HG02870 (cell line): ENCODE data around the gene ANP32E.

ENCODE experiments used
- ATAC-seq: cut with Tn5 transposase; IDR thresholded peaks from one replicate; pipeline ENCODE4 v1.9.1; 2021; ENCODE audit warnings: mild to moderate bottlenecking, moderate library complexity; ENCODE audit not compliant: unreplicated experiment

The ANP32E gene

DNA sequence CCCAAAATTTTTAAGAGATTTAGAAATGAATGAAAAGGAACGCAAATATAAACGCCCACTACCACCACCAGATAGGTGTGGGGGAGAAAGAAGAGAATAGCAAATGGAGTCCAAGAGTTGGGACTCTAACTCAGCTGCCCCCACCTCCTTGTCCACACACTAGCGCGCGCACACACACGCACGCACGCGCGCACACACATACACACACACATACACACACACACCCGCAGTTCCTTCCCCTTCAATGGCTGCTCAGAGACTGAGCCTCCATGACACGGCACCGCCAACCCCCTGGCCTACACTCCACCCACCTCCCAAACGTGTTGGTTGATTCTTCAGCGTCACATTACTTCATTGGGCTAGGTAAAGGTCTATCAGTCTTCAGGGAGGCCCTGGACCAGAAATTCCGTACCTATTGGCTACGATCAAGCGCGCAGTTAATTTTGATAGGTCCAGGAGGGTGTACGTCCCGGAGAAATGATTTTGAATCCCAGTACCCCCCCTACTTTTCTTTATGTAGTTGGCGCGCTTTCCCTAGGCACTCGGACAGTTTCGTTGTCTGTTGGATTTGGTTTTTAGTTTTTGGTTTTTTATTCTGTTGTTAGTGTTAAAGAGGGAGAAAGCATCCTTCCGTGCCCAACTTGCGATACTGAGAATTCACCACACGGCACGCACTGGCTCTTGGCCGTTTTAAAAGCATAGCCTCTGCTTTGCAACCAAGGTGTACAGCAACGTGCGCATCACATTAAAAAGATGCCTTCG is at the start of gene ANP32E:
ANP32E (minus strand) TSS at position 261 of the 762 bp plus-strand sequence. CDS start 326 bp downstream, outside the sequence.
- peak; percentile 84 for ATAC-seq

DNA sequence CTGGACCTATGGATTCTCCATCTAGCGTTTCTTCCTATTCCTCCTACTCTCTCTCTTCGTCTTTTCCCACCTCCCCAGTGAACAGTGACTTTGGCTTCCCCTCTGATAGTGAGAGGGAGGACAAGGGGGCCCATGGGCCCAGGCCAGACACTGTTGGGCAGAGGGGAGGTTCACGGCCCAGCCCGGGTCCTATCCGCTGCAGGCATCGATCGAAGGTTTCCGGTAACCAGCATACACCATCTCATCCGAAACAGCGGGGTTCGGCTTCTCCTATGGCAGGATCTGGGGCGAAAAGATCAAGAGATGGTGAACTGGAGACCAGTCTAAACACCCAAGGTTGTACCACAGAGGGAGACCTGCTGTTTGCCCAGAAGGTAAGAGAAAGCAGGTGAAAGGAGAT is 47.3 kb upstream of the ANP32E start:
- no peak for ATAC-seq

DNA sequence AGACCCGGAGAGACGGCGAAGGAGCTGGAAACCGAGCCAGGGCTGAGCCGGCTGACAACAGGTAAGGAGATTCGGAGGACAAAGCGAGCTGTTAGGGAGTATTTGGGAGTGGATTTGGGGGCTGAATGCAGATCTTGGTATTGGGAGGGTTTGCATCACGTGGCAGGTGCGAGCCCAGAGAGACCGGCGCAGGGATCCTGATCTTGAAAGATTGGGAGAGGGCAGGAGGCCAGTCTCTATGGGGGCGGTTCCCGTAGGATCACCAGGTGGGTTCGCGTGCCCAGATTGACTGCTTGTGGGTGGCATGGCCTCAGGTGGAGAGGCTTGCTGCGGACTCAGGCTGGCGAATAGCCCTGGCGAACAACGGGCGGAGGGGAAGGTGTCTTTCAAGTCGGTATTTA is 46.6 kb upstream of the ANP32E start:
- ATAC-seq, result no peak

DNA sequence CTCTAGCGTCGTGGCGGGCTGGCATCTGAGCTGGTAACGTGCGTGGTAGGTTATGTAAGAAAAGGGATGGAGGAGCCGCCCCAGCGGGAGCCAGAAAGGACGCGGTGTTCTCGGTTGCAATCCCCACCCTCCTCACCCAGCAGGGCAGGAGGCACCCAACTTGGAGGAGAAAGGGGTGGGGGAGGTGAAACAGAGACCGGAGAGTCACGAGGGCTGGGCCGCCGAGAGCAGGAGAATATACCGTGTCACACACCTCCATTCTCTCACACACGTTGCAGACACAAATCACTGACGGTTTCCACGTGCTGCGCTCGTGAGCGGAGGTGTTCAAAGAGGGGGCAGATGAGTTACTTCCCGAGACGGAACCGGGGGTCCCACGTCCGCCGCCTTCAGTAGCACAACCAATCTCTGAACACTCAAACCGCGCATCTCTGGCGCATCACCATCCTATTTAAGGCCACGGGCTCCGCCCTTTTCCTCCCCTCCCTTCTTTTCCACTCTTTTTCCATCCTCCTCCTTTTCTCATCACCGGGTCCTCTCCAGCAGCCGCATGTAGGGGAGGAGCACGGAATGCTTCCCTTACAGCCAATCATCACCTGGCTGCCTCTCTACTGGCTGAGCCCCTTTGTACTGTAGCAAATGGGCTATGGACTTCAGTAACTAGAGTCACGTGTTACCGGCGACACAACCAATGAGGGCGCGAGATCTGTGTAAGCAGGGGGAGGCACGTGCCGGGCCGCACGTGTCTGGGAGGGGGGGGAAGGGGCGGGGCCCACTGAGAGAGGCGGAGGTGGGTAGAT is 46.0 kb upstream of the ANP32E start, which contains the start of gene CIART:
CIART (plus strand) TSS at position 797 of the 800 bp plus-strand sequence. CDS start 714 bp downstream, outside the sequence.
- ATAC-seq, result no peak

DNA sequence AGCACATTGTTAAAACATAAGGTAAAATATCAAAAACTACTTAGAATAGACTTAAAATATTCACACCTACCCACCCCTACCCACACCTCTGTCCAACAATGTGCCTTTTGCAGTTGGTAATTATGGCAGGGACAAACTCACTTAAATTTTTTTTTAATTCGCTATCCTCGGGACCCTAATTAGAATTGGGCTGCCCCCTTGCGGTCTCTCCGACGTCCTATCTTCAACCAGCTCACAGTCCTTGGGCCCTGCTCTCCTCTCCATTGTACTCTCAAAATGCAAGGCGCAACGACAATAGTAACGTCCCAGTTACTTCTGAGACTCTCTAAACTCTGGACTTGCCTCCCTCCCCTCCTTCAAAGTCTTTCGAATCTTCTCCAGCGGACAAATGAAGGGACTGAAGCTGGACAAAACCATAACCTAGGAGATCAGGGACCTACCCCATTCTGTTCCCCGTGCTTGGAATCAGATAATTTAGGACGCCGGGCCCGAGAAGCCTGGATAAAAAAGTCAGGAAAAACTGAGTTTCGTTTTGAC is 45.4 kb upstream of the ANP32E start:
- ATAC-seq, result no peak

DNA sequence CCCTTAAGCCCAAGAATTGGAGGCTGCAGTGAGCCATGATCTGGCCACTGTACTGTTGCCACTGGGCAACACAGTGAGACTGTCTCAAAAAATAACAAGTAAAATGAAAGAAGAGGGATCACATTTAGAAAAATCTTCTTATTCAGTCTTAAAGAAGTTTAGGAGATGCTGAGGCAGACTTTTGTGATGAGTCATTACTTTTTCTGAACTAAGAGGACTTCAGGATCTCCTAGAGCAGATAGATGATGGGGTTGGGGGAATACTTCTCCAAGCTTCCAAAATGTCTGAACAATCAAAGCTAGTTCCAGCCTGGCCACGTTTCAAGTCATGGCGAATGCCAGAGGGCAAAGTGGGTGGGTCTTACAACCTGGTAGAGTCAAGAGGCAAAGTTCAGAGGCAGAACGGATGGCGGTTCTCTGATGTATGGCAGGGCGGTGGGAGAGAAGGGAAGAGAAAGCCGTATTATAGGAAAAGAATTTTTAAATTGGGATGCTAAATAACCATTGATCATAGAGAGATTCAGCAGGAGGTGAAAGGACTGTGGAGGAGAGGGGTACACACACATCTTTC is 44.3 kb upstream of the ANP32E start:
- ATAC-seq, result no peak

DNA sequence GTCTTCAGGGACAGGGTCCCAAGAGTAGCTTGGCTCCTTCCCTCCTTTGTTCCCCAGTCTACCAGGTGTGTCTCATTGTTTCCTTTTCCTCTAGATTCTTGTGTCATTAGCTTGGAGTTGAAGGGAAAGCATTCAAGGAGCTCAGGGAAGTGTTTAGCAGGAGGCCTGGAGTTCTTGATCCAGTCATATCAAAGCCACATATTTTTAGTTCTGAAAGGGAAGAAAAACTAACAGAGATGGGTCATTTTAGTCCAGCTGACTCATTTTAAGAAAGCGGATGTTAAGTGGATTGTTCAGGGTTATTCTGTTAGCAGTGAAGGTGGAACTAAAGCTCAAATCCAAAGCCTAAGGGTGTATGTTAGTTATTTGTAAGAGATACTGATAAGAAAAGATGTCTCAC is 37.4 kb upstream of the ANP32E start:
- ATAC-seq, result no peak

DNA sequence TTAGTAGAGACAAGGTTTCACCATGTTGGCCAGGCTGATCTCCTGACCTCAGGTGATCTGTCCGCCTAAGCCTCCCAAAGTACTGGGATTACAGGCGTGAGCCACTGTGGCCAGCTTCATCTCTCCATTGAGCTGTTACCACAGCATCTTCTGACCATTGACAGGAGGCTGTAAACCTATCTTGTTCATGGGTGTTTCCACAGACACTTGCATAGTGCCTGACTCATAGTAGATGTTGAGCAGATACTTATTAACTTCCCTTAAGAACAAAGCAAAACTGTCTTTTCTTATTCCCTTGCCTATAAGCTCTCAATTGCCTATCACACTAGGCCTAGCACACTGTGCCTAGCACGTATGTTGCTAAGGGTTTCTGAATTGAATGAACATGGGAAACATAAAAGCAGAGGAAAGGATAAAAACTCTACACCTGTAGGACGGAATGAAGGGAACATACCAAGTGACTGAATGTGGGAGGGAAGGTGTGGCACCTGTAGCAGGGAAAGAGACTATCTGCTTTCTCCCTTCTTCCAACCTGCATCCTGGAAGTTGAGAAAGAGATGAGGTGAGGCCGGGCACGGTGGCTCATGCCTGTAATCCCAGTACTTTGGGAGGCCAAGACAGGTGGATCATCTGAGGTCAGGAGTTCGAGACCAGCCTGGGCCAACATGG is 35.5 kb upstream of the ANP32E start:
- no peak for ATAC-seq

DNA sequence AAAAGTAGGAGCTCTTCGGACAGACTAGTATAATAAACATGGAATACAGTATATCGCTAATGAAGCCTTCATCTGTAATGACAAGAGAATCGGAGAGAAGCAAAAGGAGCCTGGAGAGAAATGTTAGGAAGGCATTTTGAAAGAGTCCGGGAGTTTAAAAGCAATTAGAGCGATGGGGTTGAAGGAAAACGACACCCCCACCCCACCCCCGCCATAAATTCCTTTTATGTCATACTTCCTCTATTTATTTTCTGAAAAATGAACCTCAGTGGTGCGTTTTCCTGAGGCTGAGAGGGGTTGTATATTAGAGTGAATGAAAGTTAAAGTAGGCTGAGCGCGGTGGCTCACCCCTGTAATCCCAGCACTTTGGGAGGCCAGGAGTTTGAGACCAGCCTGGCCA is 33.5 kb upstream of the ANP32E start:
- no peak for ATAC-seq

DNA sequence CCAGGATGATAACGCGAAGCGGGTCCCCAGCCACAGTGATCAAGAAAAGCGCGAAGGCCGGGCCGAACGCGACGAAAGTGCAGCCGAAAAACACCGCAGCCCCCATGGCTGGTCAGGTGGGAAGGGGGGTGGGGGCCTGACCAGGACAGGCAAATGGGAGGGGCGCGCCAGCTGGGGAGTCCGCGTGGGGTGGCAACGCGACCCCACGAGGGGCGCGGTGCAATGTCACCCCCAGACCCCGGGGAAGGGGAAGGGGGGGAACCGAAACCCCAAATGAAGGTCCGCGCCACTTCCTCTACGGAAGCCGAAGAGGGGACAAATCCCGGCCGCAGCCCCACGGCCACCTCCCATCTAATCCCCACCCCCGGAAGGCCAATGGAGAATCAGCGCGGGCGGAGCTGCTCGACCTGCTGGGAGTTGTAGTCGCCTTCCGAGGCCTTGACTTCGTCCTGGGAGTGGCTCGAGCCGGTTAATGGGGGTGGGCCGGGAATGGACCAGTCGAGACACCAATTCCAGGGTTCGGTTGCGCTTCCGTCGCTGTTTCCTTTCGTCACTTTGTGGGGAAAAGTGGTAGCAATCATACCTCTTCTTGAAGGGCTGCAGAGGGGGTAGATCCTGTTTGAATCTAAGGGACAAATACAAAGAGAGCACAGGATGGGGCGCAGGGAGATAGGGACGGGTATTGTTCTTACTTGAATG is 32.9 kb upstream of the ANP32E start, which contains the start of gene APH1A:
APH1A (minus strand) TSS at position 312 of the 699 bp plus-strand sequence; CDS start at position 106, 206 bp downstream.
- ATAC-seq, result peak; percentile 69

DNA sequence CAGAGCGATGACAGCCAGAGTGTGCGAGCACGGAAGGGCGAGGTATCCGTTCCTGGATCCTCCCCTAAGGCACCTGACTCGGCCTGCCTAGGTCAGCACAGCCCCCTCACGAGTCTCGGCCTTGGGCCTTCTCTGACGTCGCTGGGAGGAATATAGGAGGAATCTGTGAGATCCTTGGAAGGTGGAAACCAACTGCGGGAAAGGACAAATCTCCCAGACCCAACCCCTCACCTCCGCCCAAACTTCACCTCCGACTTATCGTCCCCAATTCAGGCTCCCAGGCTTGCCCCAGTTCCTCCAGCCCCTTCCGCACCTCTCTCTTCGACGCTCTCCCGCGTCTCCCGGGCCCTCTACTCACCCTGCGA is 32.4 kb upstream of the ANP32E start:
- no peak for ATAC-seq

DNA sequence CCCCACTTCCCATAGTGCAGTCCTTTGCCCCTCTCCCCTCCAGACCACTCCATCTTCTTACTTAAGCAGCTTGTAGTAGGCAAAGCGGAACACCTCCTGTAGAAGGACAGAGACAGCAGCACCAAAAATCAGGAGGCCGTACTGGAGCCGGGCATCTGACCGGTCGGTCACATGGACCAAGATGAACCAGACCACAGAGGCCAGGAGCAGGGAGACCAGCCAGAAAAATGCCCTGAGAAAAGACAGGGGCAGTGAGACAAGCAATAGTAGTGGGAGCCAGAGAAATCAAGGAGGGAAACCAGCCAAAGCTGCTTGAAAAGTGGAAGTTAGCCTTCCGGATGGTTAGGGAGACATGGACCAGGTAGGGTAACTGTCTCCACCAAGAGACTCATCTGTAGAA is 32.0 kb upstream of the ANP32E start:
- no peak for ATAC-seq

DNA sequence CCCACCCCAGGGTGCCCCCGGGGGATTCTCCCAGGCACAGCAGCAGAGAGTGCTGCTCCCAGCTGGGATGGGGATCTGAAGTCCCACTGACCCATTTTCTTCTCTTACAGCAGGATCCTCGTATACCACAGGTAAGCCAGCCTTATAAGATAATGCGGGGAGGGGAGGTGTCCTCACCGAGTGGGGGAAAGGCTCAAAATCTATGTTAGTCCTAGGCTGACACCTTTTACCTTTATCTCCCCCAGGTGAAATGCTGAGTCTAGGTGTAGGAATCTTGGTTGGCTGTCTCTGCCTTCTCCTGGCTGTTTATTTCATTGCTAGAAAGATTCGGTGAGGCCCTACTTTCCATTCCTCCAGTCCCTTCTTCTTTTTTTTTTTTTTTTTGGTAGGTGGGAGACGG is 27.6 kb upstream of the ANP32E start:
- no peak for ATAC-seq

DNA sequence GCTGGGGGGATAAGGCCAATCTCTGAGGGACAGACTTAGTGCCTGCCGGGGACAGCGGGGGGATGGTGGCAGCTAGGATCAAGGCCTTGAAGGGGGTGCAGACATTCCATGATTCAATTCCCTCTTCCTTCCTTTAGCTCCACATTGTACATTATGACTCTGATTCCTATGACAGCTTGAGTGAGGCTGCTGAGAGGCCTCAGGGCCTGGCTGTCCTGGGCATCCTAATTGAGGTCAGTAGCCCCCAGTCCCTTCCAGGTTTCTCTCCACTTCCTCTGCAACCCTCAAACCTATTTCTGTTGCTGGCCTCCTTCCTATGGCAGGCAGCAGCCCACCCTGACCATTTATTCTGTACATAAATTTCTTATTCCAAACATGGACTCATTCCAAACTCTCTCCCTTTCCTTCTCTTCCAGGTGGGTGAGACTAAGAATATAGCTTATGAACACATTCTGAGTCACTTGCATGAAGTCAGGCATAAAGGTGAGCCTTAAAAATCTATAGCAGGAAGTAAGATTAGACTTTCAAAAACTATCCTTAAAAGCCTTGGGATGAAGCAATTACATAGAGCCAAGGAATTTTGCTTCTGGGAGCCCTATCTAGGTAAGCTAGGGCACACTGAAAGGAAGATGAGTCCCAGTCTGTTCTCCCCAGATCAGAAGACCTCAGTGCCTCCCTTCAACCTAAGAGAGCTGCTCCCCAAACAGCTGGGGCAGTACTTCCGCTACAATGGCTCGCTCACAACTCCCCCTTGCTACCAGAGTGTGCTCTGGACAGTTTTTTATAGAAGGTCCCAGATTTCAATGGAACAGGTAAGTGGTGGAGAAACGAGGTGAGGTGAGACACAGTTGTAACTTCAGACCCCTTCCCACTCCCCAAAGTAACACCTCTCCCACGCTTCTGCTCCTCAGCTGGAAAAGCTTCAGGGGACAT is 26.7 kb upstream of the ANP32E start:
- no peak for ATAC-seq

DNA sequence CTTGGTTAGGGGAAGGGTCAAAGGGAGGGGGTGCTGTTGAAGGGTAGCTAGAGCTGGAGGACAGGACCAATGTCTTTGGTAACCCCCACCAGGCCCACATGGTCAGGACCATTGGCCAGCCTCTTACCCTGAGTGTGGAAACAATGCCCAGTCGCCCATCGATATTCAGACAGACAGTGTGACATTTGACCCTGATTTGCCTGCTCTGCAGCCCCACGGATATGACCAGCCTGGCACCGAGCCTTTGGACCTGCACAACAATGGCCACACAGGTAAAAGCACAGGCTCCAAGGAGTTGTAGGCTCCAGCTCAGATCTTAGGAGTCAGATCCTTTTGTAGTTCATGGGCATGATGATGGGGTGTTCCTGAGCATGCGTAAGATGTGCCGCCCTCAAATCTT is 25.5 kb upstream of the ANP32E start:
- ATAC-seq, result no peak

DNA sequence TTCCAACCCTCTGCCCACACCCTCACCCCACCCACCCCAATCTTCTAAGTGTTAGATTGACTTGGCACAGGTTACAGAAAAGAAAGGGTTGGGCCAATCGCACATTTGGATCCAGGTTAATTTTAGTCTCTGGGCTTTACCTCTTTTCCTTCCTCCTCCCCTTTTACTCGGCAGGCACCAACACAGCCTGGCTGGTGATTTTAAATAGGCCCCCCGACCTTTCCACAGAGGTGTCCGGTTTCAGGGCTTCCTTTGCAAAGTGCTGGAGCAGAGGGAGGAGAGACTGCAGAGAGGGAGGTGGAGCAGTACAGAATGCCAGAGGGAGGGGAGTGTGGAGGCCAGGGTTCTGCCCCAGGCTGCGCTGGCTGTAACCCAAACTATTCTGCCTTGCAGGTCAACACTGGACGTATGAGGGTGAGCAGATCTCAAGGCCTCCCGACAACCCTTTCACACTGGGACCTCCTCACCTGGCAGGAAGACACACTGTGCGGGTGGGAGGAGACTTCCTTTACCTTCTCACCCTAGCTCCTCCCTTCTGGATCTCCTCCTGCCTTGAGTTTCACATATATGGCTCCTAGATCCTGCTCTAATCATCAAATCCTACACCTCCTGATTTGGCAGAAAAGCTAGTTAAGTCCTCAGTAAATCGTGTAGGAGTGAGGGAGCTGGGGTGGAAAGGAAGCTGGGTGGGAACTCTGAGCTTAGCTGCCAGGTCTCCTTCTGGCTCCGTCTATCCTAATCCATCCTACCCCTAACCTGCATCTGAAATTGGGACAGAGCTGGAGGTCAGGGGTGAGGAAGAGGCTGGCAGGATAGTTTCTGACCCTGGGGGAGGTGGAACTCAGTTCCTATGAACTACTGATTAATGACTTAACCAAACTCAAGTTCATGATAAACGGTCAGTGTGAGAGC is 24.1 kb upstream of the ANP32E start:
- ATAC-seq, result no peak

DNA sequence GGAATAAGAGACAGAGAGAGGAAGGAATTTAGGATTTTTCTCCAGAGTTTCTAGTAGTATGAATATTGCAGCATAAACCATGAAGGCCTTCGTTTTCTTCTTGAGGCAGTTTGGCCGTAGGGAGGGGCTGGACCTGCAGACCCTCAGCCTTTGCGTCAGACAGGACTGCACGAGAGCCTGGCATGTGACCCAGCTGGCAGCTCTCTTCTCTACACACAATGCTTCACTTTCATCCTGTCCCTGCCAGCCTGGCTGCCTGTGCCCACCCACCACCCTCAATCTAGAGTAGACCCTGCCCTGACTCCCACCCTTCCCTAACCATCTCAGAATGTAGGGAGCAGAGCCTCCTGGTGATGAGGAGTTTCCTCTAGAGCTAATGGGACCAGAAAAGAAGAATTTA is 23.3 kb upstream of the ANP32E start:
- no peak for ATAC-seq
